Natural killer cell treated with Interleukin-12 subunit alpha and Interleukin-12 subunit beta and Interleukin-15 and Interleukin-18, amount 100 ng/mL, for 72 hours (primary cell): ENCODE measurements around the gene BAD. TPM values are rescaled to one million over a fixed set of nuclear protein-coding genes. Genes with fewer than 3 reads are reported as not detected.
A peak's percentile ranks its signal among the peaks of the same experiment; 100 is the strongest.

Experiments
- ATAC-seq, 2 donors: fragments of 150-1000 bp; cut with Tn5 transposase in 1 of 2; sonication (Bioruptor Pico), chemical (Tn5 transposase) in 1 of 2; 2 replicates each; pipeline ENCODE4 v1.10.0; 2021
- DNase-seq: peaks from one replicate; pipeline ENCODE4 v3.0.0; 2022; ENCODE audit warnings: low spot score
- H3K27ac Mint-ChIP-seq, 2 donors: 1 replicate in 1 of 2; 2 replicates in 1 of 2; pipeline ENCODE4 v1.8.0; 2022; ENCODE audit warnings: mixed read lengths in 2 of 2, mild to moderate bottlenecking in 1 of 2, moderate library complexity in 1 of 2
- H3K27me3 Mint-ChIP-seq, 2 donors: 1 replicate in 1 of 2; 2 replicates in 1 of 2; pipeline ENCODE4 v1.8.0; 2022; ENCODE audit warnings: mixed read lengths in 2 of 2
- H3K36me3 Mint-ChIP-seq: one replicate; pipeline ENCODE4 v1.8.0; 2022; ENCODE audit warnings: mixed read lengths
- H3K4me1 Mint-ChIP-seq, 2 donors: 1 replicate in 1 of 2; 2 replicates in 1 of 2; pipeline ENCODE4 v1.8.0; 2022; ENCODE audit warnings: low read depth in 2 of 2, mixed read lengths in 2 of 2, mild to moderate bottlenecking in 1 of 2
- H3K4me3 Mint-ChIP-seq: one replicate; pipeline ENCODE4 v1.8.0; 2022; ENCODE audit warnings: mixed read lengths
- H3K9me3 Mint-ChIP-seq: 2 replicates; pipeline ENCODE4 v1.8.0; 2022; ENCODE audit warnings: mixed read lengths
- total RNA-seq, 2 donors: library from RNA; stranded (reverse); gene quantifications; one replicate each; pipeline ENCODE4 v1.2.3, GENCODE V29; 2022

Gene BAD
- total RNA-seq, 2 donors from 2014 or later = 29.5 to 46.9 TPM

GRCh38 chr11:64285885-64286800 lies 1.7 kb upstream of the BAD start:
- DNase-seq = no peak
- H3K4me3 Mint-ChIP-seq = peak overlapping the region; percentile 84
- ATAC-seq = no peak
- no peaks in the 10 kb centered on the region for H3K9me3 Mint-ChIP-seq
- no peaks in the 10 kb centered on the region for H3K36me3 Mint-ChIP-seq
- H3K4me1 Mint-ChIP-seq = peaks cover 19 to 24% of the 10 kb centered on the region in 2 donors
- H3K27ac Mint-ChIP-seq = peak overlapping the region; percentile 82
- peaks cover 6 to 8% of the 10 kb centered on the region in 2 donors for H3K27me3 Mint-ChIP-seq

DNA sequence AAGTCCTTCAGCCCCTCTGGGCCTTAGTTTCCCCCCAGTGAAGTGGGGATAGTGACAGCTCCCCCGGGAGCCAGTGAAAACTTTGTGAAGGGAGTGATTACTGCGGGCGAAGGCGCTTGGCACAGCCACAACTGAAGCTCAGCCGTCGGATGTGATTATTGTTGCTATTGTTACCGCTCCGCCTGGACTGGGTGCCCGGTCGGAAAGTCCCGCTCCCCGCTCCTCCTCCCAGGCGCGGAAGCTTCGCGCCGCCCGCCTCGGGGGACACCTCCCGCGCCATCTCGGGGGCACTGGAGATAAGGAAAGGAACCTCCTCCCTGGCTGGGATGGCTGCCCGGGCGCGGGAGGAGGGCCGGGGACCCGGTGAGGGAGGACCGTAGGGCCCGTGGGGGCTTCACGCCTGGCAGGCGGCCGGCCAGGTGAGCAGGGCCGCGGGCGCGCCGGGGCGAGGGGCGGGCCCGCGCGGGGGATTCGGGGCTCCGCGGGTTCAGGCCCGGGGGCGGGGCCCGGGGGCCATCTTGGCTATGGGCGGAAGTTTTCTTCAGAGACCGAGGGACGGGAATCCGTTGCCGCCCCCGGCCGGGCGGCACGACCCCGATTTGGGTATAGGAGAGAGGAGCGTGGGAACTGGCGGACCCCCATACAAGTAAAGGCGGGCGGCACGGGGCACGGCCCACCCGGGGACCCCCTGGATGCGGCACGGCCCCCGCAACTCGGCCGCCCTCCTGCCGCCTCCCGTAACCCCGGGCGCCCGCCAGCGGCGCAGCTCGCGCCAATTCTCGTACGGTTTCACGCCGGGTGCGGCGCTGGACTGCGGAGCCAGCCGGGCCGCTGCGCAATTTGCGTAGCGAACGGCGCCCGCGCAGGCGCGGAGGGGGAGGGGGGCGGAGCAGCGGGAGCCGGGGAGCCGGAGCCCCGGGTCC lies 758 bp upstream of the BAD start, which contains the start of gene GPR137:
Gene GPR137 (plus strand): TSS at position 887 of the 923 bp plus-strand sequence. CDS start 677 bp downstream, outside the sequence.
- peak; percentile 93 for DNase-seq
- no peaks in the 10 kb centered on the region for H3K36me3 Mint-ChIP-seq
- peak; percentile 78 to 85 for ATAC-seq
- peaks cover 14 to 22% of the 10 kb centered on the region in 2 donors for H3K4me1 Mint-ChIP-seq
- no peaks in the 10 kb centered on the region for H3K9me3 Mint-ChIP-seq
- peak within 1 kb of the TSS; percentile 85 for H3K4me3 Mint-ChIP-seq
- peak within 1 kb of the TSS; percentile 82 to 83 for H3K27ac Mint-ChIP-seq
- no peaks in the 10 kb centered on the region for H3K27me3 Mint-ChIP-seq

DNA sequence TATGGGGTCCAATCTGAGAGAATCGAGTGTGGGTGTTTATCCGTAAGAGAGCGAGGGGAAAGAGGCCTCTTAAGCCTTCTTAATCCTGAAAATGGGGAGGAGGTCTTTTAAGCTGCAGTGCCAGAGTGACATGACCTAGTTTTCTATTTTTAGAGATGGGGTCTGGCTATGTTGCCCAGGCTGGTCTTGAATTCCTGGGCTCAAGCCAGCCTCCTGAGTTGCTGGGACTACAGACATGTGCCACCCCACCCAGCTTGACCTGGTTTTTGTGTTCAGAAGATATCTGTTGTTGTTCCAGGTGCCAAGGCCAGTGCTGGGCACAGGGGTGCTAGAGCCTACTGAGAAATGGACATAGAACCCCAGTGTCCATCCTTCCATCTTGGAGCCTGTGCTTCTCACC lies 1.4 kb downstream of the BAD start:
- no peak for ATAC-seq
- Mint-ChIP-seq H3K36me3 (no peaks in the 10 kb centered on the region), H3K27ac (no peak overlapping the region), H3K9me3 (no peaks in the 10 kb centered on the region), H3K4me1 (peaks cover 14 to 22% of the 10 kb centered on the region in 2 donors), H3K4me3 (peak overlapping the region; percentile 66), H3K27me3 (no peaks in the 10 kb centered on the region)
- no peak for DNase-seq

DNA sequence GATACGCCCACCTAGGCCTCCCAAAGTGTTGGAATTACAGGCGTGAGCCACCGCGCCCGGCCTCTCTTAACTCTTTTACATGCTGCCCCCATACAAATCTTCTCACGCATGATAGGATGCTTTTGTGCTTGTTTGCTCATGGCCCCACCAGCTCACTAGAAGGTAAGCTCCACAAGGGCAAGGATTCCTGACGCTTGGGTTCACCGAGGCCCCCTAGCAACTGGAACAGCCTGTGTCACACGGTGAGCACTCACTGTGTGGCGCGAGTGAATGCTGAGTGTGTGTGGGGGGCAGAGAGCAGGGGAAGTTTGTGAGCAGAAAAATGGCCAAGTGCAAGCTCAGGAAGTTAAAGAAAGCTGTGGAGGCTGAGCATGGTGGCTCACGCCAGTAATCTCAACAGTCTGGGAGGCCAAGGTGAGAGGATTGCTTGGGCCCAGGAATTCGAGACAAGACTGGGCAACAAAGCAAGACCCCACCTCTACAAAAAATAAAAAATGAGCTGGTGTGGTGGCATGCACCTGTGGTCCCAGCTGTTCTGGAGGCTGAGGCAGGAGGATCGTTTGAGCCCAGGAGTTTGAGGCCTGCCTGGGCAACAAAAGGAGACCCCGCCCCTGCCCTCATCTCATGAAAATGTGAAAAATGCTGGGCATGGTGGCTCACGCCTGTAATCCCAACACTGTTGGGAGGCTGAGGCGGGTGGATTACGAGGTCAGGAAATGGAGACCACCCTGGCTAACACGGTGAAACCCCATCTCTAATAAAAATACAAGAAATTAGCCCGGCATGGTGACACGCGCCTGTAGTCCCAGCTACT lies 2.3 kb downstream of the BAD start:
- DNase-seq = no peak
- ATAC-seq = no peak
- no peaks in the 10 kb centered on the region for H3K36me3 Mint-ChIP-seq
- no peaks in the 10 kb centered on the region for H3K9me3 Mint-ChIP-seq
- H3K4me1 Mint-ChIP-seq = peaks cover 14 to 21% of the 10 kb centered on the region in 2 donors
- no peak overlapping the region for H3K27ac Mint-ChIP-seq
- no peaks in the 10 kb centered on the region for H3K27me3 Mint-ChIP-seq
- H3K4me3 Mint-ChIP-seq = no peak overlapping the region

GRCh38 chr11:64278576-64279190 lies 5.8 kb downstream of the BAD start:
- no peak overlapping the region for H3K4me3 Mint-ChIP-seq
- DNase-seq (no peak), ATAC-seq (no peak)
- peaks cover 0 to 12% of the 10 kb centered on the region in 2 donors for H3K4me1 Mint-ChIP-seq
- no peak overlapping the region for H3K27ac Mint-ChIP-seq
- H3K36me3 Mint-ChIP-seq = no peaks in the 10 kb centered on the region
- H3K9me3 Mint-ChIP-seq = no peaks in the 10 kb centered on the region
- no peaks in the 10 kb centered on the region for H3K27me3 Mint-ChIP-seq

DNA sequence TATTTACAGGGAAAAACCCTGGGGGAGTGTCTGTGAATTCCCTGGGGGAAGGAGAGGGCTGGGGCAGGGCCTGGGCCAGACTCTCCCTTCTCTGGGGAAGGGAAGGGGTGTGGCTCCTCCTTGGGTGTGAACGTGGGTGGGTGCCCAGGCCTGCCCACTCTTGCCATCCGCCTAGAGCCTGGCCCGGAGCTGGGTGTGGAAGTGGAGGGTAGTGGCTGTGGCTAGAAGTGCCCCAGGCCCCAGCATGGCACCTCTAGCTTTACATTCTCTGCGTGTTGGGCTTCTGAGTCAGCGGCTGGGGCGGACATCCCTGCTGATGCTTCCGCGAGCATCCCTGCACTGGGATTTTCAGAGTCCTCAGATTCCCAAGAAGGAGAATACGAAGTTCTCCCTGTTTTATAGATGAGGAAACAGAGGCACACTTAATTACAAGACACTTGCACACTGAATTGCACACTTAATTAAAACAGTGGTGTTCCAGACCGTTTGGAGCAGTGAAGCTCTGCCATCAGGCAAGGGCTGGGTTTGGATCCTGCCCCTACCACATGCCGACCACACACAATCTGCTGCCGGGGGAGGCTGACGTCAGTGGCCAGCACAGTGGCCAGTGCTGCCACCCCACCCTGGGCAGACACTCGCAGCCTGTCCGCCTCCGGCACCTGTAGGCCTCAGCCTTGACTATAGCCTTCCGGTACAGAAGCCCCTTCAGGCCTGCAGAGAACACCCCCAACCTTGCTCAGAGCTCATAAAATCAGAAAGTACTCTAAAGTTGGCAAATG lies 7.6 kb downstream of the BAD start:
- Mint-ChIP-seq H3K9me3 (no peaks in the 10 kb centered on the region), H3K4me3 (no peak overlapping the region), H3K36me3 (no peaks in the 10 kb centered on the region), H3K27me3 (no peaks in the 10 kb centered on the region), H3K27ac (no peak overlapping the region), H3K4me1 (peaks cover 3 to 9% of the 10 kb centered on the region in 2 donors)
- ATAC-seq (no peak), DNase-seq (no peak)

GRCh38 chr11:64275841-64276240 lies 8.6 kb downstream of the BAD start:
- Mint-ChIP-seq H3K36me3 (no peaks in the 10 kb centered on the region), H3K27me3 (no peaks in the 10 kb centered on the region), H3K27ac (no peak overlapping the region), H3K4me1 (peaks cover 4 to 5% of the 10 kb centered on the region in 2 donors), H3K4me3 (no peak overlapping the region), H3K9me3 (no peaks in the 10 kb centered on the region)
- DNase-seq = no peak
- no peak for ATAC-seq

GRCh38 chr11:64275031-64275800 lies 9.2 kb downstream of the BAD start:
- Mint-ChIP-seq H3K9me3 (no peaks in the 10 kb centered on the region), H3K27ac (no peak overlapping the region), H3K36me3 (no peaks in the 10 kb centered on the region), H3K27me3 (no peaks in the 10 kb centered on the region), H3K4me3 (no peak overlapping the region), H3K4me1 (peaks cover 6 to 7% of the 10 kb centered on the region in 2 donors)
- ATAC-seq (no peak), DNase-seq (no peak)

GRCh38 chr11:64269540-64270220 lies 14.8 kb downstream of the BAD start:
- peak; percentile 87 to 92 for ATAC-seq
- DNase-seq = peak; percentile 98
- Mint-ChIP-seq H3K36me3 (no peaks in the 10 kb centered on the region), H3K4me3 (peak overlapping the region; percentile 100), H3K27me3 (no peaks in the 10 kb centered on the region), H3K27ac (peak overlapping the region; percentile 99), H3K9me3 (no peaks in the 10 kb centered on the region), H3K4me1 (peaks cover 26 to 30% of the 10 kb centered on the region in 2 donors)

DNA sequence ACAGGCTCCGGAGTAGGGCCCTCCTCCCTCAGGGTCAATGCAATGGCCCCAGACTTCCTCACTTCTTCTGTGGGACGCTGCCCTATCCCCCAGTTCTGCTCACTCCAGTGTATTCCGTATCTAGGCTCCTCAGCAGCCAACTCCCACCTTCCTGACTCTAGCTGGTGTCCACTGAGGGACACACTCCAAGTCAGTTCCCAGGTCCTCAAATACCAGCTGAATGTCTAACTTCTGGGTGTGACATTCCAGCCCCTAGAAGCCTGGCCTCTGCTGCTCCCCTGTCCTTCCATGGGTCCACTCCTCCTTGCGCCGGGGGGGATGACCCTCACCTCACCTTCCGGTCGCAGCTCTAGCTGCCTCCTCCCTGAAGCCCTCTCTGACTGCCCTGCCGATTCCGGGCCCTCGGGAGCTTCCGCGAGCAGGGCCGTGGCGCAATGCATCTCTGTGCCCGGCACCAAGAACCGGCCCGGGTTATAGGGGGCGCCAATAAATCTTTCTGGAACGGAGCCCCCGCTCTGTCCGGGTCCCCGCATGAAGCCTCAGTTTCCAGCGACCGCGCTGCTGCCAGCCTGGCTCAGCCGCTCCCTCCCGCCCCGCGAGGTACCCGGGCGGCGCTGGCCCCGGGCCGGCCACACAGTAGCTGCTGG lies 15.4 kb downstream of the BAD start:
- peak; percentile 87 for DNase-seq
- Mint-ChIP-seq H3K9me3 (no peaks in the 10 kb centered on the region), H3K27ac (peak overlapping the region; percentile 99), H3K36me3 (no peaks in the 10 kb centered on the region), H3K4me3 (peak overlapping the region; percentile 100), H3K4me1 (peaks cover 26 to 30% of the 10 kb centered on the region in 2 donors), H3K27me3 (no peaks in the 10 kb centered on the region)
- peak; percentile 52 to 54 for ATAC-seq
